ENCODE results near the gene MAB21L2.

GRCh38 chr4:150619042-150619441, 37.1 kb downstream of the MAB21L2 start:
- TF ChIP-seq CTCF (IDR thresholded peaks at IDR 0.05; ENCODE audit: low read length) (no peak), EZH2 (IDR thresholded peaks at IDR 0.05; ENCODE audit: borderline replicate concordance, low read length) (no peak)
